IMR-90 (cell line): ENCODE measurements around the gene ACSL1. TPM values are rescaled to one million over a fixed set of nuclear protein-coding genes. Genes with fewer than 3 reads are reported as not detected.

Experiments used
- ATAC-seq: fragments of 200-7000 bp; cut with Tn5 transposase; 2 replicates; pipeline ENCODE4 v1.9.1; 2020; ENCODE audit warnings: low read depth, mild to moderate bottlenecking, moderate library complexity
- BruUV-seq: library from RNA; stranded (reverse); fragments of 400-500 nt; replicated peaks from 2 replicates; lab custom pipeline; 2021; lab: Mats Ljungman, UMichigan
- CTCF ChIA-PET: fragments of 300-600 bp; formaldehyde crosslinking; extraction: SDS; loops from one replicate; lab custom pipeline; 2021; ENCODE audit warnings: antibody characterized with exemption; lab: Yijun Ruan, JAX
- POLR2A ChIA-PET: fragments of 300-600 bp; sonication (Branson Sonifier 250); formaldehyde crosslinking; loops from one replicate; lab custom pipeline; 2022; ENCODE audit warnings: antibody characterized with exemption; ENCODE audit not compliant: unreplicated experiment; lab: Charles Lee
- DNase-seq: peaks from one replicate; pipeline ENCODE4 v3.0.0; 2013
- H2AFZ ChIP-seq: replicated peaks from 2 replicates; pipeline ENCODE3; 2013; ENCODE audit warnings: low read length, mild to moderate bottlenecking; ENCODE audit not compliant: poor library complexity
- H2AK5ac ChIP-seq: 2 replicates; pipeline ENCODE4 v1.6.1; 2013; ENCODE audit warnings: low read depth, low read length, inconsistent platforms
- H2AK9ac ChIP-seq: replicated peaks from 2 replicates; pipeline ENCODE3; 2013; ENCODE audit warnings: mild to moderate bottlenecking, low read depth, low read length, moderate library complexity; ENCODE audit not compliant: poor library complexity
- H2BK120ac ChIP-seq: 2 replicates; pipeline ENCODE4 v1.6.1; 2013; ENCODE audit warnings: low read depth, low read length, inconsistent platforms
- H2BK15ac ChIP-seq: 3 replicates; pipeline ENCODE4 v1.6.1; 2013; ENCODE audit warnings: low read depth, low read length, inconsistent platforms
- H2BK20ac ChIP-seq: 2 replicates; pipeline ENCODE4 v1.6.1; 2013; ENCODE audit warnings: low read depth, mild to moderate bottlenecking, inconsistent platforms, low read length, moderate library complexity
- H2BK5ac ChIP-seq: 2 replicates; pipeline ENCODE4 v1.6.1; 2013; ENCODE audit warnings: mild to moderate bottlenecking, low read depth, low read length, inconsistent platforms; ENCODE audit not compliant: poor library complexity, severe bottlenecking
- H3K14ac ChIP-seq: replicated peaks from 2 replicates; pipeline ENCODE4 v1.6.1; 2013; ENCODE audit warnings: low read depth, low read length, inconsistent platforms
- H3K18ac ChIP-seq: 2 replicates; pipeline ENCODE4 v1.6.1; 2013; ENCODE audit warnings: low read depth, low read length, control low read depth
- H3K23ac ChIP-seq: 2 replicates; pipeline ENCODE4 v1.6.1; 2013; ENCODE audit warnings: low read depth, low read length, inconsistent platforms
- H3K27ac ChIP-seq: 2 replicates; pipeline ENCODE4 v1.5.1; 2013; ENCODE audit warnings: mild to moderate bottlenecking, control low read depth, low read length; ENCODE audit not compliant: insufficient read depth
- H3K27me3 ChIP-seq: 2 replicates; pipeline ENCODE4 v1.6.1; 2013; ENCODE audit warnings: low read length; ENCODE audit not compliant: control insufficient read depth, insufficient read depth
- H3K36me3 ChIP-seq: 2 replicates; pipeline ENCODE4 v1.6.1; 2013; ENCODE audit warnings: low read length, mixed read lengths; ENCODE audit not compliant: control insufficient read depth, insufficient read depth
- H3K4ac ChIP-seq: 2 replicates; pipeline ENCODE4 v1.6.1; 2013; ENCODE audit warnings: low read depth, low read length, inconsistent platforms
- H3K4me1 ChIP-seq: 2 replicates; pipeline ENCODE4 v1.6.1; 2013; ENCODE audit warnings: low read length, mixed read lengths; ENCODE audit not compliant: control insufficient read depth, insufficient read depth
- H3K4me2 ChIP-seq: 2 replicates; pipeline ENCODE4 v1.6.1; 2013; ENCODE audit warnings: low read depth, mild to moderate bottlenecking, control low read depth, low read length, moderate library complexity
- H3K4me3 ChIP-seq: 2 replicates; pipeline ENCODE4 v1.5.1; 2013; ENCODE audit warnings: low read depth, mild to moderate bottlenecking, control low read depth, low read length, moderate library complexity; ENCODE audit not compliant: insufficient read depth
- H3K56ac ChIP-seq: 2 replicates; pipeline ENCODE4 v1.6.1; 2013; ENCODE audit warnings: low read length, inconsistent platforms; ENCODE audit not compliant: insufficient read depth; ENCODE audit errors: extremely low read depth
- H3K79me1 ChIP-seq, 2 experiments: 2 replicates each; pipeline ENCODE4 v1.6.1; 2013; ENCODE audit warnings: low read length in 2 of 2, inconsistent platforms in 1 of 2, low read depth in 1 of 2
- H3K9ac ChIP-seq: 2 replicates; pipeline ENCODE4 v1.6.1; 2013; ENCODE audit warnings: low read depth, low read length, control low read depth
- H3K9me1 ChIP-seq: 2 replicates; pipeline ENCODE4 v1.6.1; 2013; ENCODE audit warnings: low read length, inconsistent platforms; ENCODE audit not compliant: insufficient read depth
- H3K9me3 ChIP-seq: 2 replicates; pipeline ENCODE4 v1.6.1; 2013; ENCODE audit warnings: low read length; ENCODE audit not compliant: control insufficient read depth, insufficient read depth
- H4K20me1 ChIP-seq: 2 replicates; pipeline ENCODE4 v1.6.1; 2013; ENCODE audit warnings: low read length, inconsistent platforms; ENCODE audit not compliant: insufficient read depth
- H4K5ac ChIP-seq: 2 replicates; pipeline ENCODE4 v1.6.1; 2013; ENCODE audit warnings: mild to moderate bottlenecking, low read depth, low read length, control low read depth
- H4K8ac ChIP-seq, 2 experiments: 2 replicates each; pipeline ENCODE4 v1.6.1; 2013; ENCODE audit warnings: low read depth in 2 of 2, low read length in 2 of 2, control low read depth in 1 of 2, inconsistent platforms in 1 of 2
- H4K91ac ChIP-seq: 2 replicates; pipeline ENCODE4 v1.6.1; 2013; ENCODE audit warnings: low read depth, low read length, inconsistent platforms; ENCODE audit not compliant: insufficient read depth
- CEBPB ChIP-seq: IDR thresholded peaks from 2 replicates; pipeline ENCODE4 v1.6.1; 2012; ENCODE audit warnings: low read depth, low read length, improper control_type of control experiment
- CHD1 ChIP-seq: IDR thresholded peaks from 2 replicates; pipeline ENCODE4 v1.6.1; 2012; ENCODE audit warnings: low read depth, low read length, improper control_type of control experiment
- CTCF ChIP-seq: conservative IDR thresholded peaks from 2 replicates; pipeline ENCODE4 v1.5.1; 2012; ENCODE audit warnings: mild to moderate bottlenecking, low read depth, low read length, improper control_type of control experiment
- ELK1 ChIP-seq: fragments of 150-350 bp; IDR thresholded peaks from 2 replicates; pipeline ENCODE4 v1.6.1; 2016; ENCODE audit warnings: low read depth, mild to moderate bottlenecking, low read length, moderate library complexity, borderline replicate concordance
- FOS ChIP-seq: fragments of 150-350 bp; IDR thresholded peaks from 2 replicates; pipeline ENCODE4 v1.6.1; 2016; ENCODE audit warnings: low read depth, low read length
- MAFK ChIP-seq: IDR thresholded peaks from 2 replicates; pipeline ENCODE4 v1.6.1; 2012; ENCODE audit warnings: low read depth, low read length, improper control_type of control experiment
- MAZ ChIP-seq: IDR thresholded peaks from 2 replicates; pipeline ENCODE4 v1.6.1; 2012; ENCODE audit warnings: low read depth, mild to moderate bottlenecking, low read length, improper control_type of control experiment, moderate library complexity, borderline replicate concordance
- MXI1 ChIP-seq: IDR thresholded peaks from 2 replicates; pipeline ENCODE4 v1.6.1; 2012; ENCODE audit warnings: low read depth, mild to moderate bottlenecking, low read length, moderate library complexity, borderline replicate concordance
- NFE2L2 ChIP-seq: fragments of 150-350 bp; IDR thresholded peaks from 2 replicates; pipeline ENCODE4 v1.6.1; 2016; ENCODE audit warnings: low read depth, mild to moderate bottlenecking, low read length
- POLR2A ChIP-seq: IDR thresholded peaks from 2 replicates; pipeline ENCODE4 v1.6.1; 2012; ENCODE audit warnings: mild to moderate bottlenecking, low read depth, low read length
- RAD21 ChIP-seq: IDR thresholded peaks from 2 replicates; pipeline ENCODE4 v1.6.1; 2012; ENCODE audit warnings: low read length, improper control_type of control experiment
- RCOR1 ChIP-seq: IDR thresholded peaks from 2 replicates; pipeline ENCODE4 v1.6.1; 2012; ENCODE audit warnings: mild to moderate bottlenecking, low read length, improper control_type of control experiment; ENCODE audit not compliant: insufficient replicate concordance
- RFX5 ChIP-seq: IDR thresholded peaks from 2 replicates; pipeline ENCODE4 v1.8.0; 2012; ENCODE audit warnings: low read depth, mild to moderate bottlenecking, low read length, moderate library complexity
- SMC3 ChIP-seq: fragments of 150-350 bp; IDR thresholded peaks from 2 replicates; pipeline ENCODE4 v1.6.1; 2016; ENCODE audit warnings: low read depth, mild to moderate bottlenecking, antibody characterized with exemption, low read length, moderate library complexity
- WGBS, 2 experiments: methylation state at CpG; one replicate each; pipeline versions ENCODE4 v1.1.5 to v1.1.7; 2013; ENCODE audit warnings: missing lambda C conversion rate in 2 of 2; ENCODE audit not compliant: insufficient read length in 1 of 2; ENCODE audit errors: extremely low coverage in 2 of 2; 5-methylcytosine and 5-hydroxymethylcytosine counted together
- dilution Hi-C: fragments of 300-500 bp; cut with HindIII; formaldehyde crosslinking; loops from one replicate; pipeline ENCODE4 v1.14.3; 2018; ENCODE audit warnings: low sequenced_read_pairs; ENCODE audit not compliant: unreplicated experiment
- in situ Hi-C: fragments of 300-500 bp; cut with MboI; formaldehyde crosslinking; loops from 3 replicates; pipeline ENCODE4 v1.14.3; 2019; ENCODE audit warnings: low sequenced_read_pairs, inconsistent platforms, mixed read lengths
- intact Hi-C: fragments of 100-400 bp; cut with micrococcal nuclease; formaldehyde crosslinking; loops from 2 replicates; pipeline ENCODE4 v1.10.0; 2022
- polyA plus RNA-seq, 3 experiments: library from polyadenylated mRNA; depleted of rRNA; stranded (reverse); fragments of >200 nt; gene quantifications; 2 replicates each; pipeline ENCODE4 v1.2.3, GENCODE V29; 2012; ENCODE audit warnings: low replicate concordance in 1 of 3
- total RNA-seq: library from RNA; depleted of rRNA; stranded (reverse); fragments of >200 nt; gene quantifications from 2 replicates; pipeline ENCODE4 v1.2.3, GENCODE V29; 2012

ACSL1 gene
- total and polyA plus RNA-seq, 2 of the 4 experiments (the other 2 are of a cell fraction), result 14.4 to 26.0 TPM

DNA sequence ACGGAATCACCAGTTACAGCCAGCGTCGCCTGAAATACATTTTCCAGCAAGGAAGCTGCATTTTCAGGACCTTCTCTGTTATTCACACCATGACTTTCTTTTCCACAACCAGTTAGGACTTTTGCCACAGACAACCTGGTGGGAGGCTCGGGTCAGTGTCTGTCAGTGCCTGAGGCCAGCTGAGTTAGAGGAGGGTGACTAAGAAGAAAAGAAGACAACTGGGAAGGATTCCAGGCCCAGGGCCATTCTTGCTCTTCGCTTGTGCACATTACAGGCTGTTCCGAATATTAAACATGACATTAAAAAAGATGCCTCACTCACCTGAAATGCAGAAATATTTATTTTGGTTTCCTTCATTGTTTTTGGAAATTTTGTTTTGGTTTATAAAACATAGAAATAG is 70.5 kb downstream of the ACSL1 start:
- ChIA-PET CTCF (no interaction called here), POLR2A (no interaction called here)
- H2BK20ac ChIP-seq, result no peak overlapping the region
- H2BK15ac ChIP-seq, result no peak overlapping the region
- in situ Hi-C loops, result no loop called here
- no peak overlapping the region for H3K9ac ChIP-seq
- no peaks in the 10 kb centered on the region for H4K20me1 ChIP-seq
- no peak overlapping the region for H3K56ac ChIP-seq
- no TSS peak for BruUV-seq
- no peak overlapping the region for H2BK5ac ChIP-seq
- intact Hi-C loops, result no loop called here
- H3K14ac ChIP-seq, result no peak overlapping the region
- no peak overlapping the region for H3K18ac ChIP-seq
- H3K4ac ChIP-seq, result no peak overlapping the region
- no peaks in the 10 kb centered on the region for H3K9me3 ChIP-seq
- H3K9me1 ChIP-seq, result no peaks in the 10 kb centered on the region
- no peak overlapping the region for H4K8ac ChIP-seq
- TF ChIP-seq MXI1 (no peak), CEBPB (no peak), FOS (no peak), SMC3 (no peak), ELK1 (no peak), RAD21 (no peak), CTCF (no peak), NFE2L2 (no peak), RFX5 (no peak), RCOR1 (no peak), MAFK (no peak), CHD1 (no peak), MAZ (no peak), POLR2A (no peak)
- ATAC-seq, result peak; percentile 82
- no CpG with 5 or more reads among the region's 6 CpGs for WGBS, 2 experiments
- H3K27ac ChIP-seq, result no peak overlapping the region
- no peaks in the 10 kb centered on the region for H3K79me1 ChIP-seq
- peak; percentile 63 for DNase-seq
- H2AK5ac ChIP-seq, result no peak overlapping the region
- no peak overlapping the region for H3K4me3 ChIP-seq
- H2BK120ac ChIP-seq, result no peak overlapping the region
- H3K4me1 ChIP-seq, result peaks cover 4% of the 10 kb centered on the region; the same call in 1 of the 2 replicates
- H4K5ac ChIP-seq, result no peak overlapping the region
- no peak overlapping the region for H2AFZ ChIP-seq
- no peak overlapping the region for H2AK9ac ChIP-seq
- dilution Hi-C loops, result no loop called here
- no peak overlapping the region for H3K23ac ChIP-seq
- H3K27me3 ChIP-seq, result no peaks in the 10 kb centered on the region
- peaks cover 4% of the 10 kb centered on the region for H3K36me3 ChIP-seq
- H4K91ac ChIP-seq, result no peak overlapping the region
- no peak overlapping the region for H3K4me2 ChIP-seq
